HG03432 (cell line): ENCODE results near the gene ADD2.

Source experiments
- ATAC-seq: cut with Tn5 transposase; IDR thresholded peaks from one replicate; pipeline ENCODE4 v1.9.1; 2021; ENCODE audit warnings: mild to moderate bottlenecking, moderate library complexity; ENCODE audit not compliant: unreplicated experiment

ADD2 gene

DNA sequence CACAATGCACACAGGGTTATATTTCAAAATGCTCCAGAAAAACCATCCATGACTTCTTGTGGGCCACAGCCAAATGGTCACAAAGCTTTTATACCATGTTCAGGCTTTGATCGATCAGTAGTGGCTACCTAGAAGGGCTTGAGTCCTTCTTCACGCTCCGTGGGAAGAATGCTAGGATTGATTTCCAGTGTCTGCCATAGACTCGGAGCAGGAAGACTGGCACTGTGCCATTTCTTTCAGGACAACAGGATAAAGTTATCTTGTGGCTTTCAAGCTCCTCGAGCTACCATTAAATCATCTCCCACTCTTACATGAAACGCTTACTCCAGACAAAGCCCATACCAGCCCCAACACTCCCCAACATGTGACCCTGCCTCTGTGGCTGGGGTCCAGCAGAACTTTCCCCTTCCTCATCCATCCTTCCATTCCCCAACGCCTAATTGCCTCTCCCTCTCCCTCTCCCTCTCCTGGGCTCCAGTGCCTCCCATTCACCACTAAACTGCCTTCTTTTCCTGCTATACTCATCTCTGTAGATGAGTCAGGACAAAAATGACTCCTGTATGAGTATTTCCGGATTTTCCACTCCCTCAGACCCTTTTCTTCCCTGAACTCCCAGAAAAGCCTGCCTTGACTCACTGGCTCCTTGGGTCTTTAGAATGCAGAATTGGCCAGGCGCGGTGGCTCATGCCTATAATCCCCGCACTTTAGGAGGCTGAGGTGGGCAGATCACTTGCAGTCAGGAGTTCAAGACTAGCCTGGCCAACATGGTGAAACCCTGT is 40.9 kb downstream of the ADD2 start:
- no peak for ATAC-seq

GRCh38 chr2:70725505-70725904 is 42.5 kb downstream of the ADD2 start:
- ATAC-seq: no peak

GRCh38 chr2:70724366-70724765 is 43.6 kb downstream of the ADD2 start:
- no peak for ATAC-seq

GRCh38 chr2:70723286-70723885 is 44.6 kb downstream of the ADD2 start:
- ATAC-seq: no peak

- no peak for ATAC-seq
Measured at GRCh38 chr2:70720124-70720523, 47.9 kb downstream of the ADD2 start.

DNA sequence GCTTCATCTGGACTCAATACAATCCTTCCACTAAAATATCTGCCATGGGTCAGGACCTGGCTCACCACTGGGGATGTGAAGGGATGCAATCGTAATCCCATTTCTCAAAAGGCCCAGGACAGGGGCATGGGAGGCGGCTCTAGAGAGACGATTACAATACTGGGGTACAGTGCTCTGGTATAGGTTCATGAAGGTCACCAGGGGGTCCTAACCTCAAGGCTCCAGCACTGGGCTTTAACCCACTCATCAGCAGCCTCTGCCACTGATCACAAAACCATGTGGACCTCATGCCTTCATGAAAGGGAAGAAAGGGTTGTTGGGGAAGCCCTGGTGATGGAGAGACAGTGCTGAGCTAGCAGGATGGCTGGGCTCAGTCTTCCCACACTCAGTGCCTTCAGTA is 48.8 kb downstream of the ADD2 start:
- ATAC-seq: no peak

DNA sequence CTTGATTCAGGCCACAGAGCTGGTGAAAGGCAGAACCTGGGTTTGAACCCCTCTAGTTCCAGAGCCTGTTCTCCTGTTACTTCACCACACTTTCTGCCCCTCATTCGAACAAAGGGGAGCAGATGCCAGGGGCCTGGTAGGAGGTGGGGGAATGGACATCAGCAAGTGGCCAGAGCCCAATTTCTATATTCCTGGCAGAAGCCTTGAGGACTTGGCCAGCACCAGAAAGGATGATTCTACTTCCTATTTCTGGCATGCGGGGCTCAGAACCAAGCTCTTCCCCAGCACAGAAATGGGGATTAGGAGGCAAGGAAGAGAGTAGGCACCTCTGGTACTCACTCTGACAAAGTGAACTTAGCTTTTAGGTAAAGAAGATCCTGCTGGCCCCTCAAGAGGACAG is 49.3 kb downstream of the ADD2 start:
- ATAC-seq: no peak

DNA sequence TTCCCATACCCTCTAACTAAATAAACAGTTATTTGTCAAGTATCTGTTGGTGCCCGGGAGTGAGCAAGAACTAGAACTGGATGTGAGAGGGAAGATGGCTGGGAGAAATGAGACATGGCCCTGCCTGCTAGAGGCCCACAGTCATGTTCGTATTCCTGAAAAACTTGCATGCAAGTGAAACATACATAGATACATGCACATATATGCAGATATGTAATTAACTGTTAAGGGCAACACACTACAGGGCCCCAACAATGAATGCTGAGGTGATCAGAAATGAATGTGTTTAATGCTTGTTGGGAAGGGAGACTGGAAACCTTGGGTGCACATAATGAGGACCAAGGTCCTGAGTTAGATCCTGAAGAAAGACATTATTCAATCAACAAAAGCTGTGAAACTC is 49.8 kb downstream of the ADD2 start:
- no peak for ATAC-seq

GRCh38 chr2:70717431-70718038 is 50.5 kb downstream of the ADD2 start:
- ATAC-seq: no peak

- ATAC-seq: no peak
Measured at GRCh38 chr2:70716951-70717350, 51.0 kb downstream of the ADD2 start.

GRCh38 chr2:70716131-70716743 is 51.8 kb downstream of the ADD2 start:
- no peak for ATAC-seq

DNA sequence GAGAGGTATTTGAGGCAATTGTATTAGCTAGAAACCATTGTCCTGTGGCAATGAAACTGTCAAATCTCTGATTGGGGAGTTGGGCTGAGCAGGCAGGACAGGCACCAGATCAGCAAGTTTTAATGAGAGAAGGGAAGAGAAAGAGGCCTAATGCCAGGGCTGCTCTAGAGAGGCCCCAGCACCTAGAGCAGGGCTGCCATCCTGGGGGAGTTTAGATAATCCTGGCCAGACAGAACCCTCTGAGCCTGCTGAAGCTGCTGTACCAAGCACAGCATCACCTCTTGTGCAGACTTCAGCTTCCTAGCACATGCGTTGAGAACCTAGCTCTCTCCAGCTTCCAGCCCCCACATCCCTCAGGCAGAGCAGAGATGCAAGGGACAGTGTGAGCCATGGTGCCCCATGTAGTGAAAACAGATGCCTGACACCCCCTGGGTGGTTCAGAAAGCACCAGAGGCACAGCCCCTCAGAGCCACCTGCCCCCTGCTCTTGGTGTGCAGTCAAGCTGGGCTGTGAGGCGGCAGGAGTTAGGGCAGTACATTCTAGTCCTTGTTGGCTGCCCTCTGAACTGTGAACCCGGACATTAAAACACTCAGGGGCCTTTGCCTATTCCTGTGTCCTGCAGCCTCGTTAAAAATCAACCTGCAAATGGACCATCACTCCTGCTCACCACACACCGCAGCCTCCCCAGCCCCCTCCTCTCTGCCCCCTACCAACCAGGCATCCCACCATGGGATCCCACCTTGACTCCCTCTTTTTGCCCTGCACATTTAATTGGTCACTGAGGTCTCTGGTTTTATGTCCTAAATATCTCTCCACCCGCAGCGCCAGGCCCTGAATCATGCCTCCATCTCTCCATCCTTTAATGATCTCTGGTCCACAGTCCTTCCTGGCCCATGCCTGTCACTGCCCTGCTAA is 52.7 kb downstream of the ADD2 start:
- no peak for ATAC-seq

GRCh38 chr2:70714141-70714905 is 53.7 kb downstream of the ADD2 start:
- no peak for ATAC-seq

GRCh38 chr2:70712916-70713315 is 55.1 kb downstream of the ADD2 start:
- ATAC-seq: no peak

GRCh38 chr2:70711191-70711590 is 56.8 kb downstream of the ADD2 start:
- ATAC-seq: no peak

DNA sequence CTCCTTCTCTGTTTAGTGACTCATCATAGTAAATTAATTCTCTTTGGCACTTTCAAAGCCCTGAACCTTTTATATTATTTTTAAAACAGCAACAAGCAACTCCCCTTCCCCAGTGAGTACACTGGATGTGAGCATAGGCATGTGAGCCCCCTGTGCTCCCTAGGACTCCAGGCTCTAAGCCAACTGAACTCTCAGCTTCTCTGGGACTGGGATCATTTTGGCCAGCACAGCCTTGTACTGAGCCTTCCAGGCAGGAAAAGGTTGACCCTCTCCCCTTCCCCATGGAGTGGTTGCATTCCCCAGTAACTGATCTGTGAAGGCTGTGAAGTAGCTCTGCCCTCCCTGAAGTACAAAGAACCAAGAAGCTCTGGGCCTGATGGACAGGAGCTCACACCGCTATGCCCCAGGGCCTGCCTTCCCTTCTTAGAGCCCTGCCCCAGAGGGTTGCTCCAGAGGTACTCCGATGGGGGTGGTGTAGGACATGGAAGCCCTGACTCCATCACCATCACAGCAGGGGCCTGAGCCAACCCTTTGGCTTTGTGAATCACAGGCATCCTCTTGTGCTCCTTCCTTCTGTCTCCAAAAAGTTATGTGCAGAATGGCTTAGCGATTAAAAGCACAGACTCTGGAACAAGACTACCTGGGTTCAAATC is 57.8 kb downstream of the ADD2 start:
- no peak for ATAC-seq

DNA sequence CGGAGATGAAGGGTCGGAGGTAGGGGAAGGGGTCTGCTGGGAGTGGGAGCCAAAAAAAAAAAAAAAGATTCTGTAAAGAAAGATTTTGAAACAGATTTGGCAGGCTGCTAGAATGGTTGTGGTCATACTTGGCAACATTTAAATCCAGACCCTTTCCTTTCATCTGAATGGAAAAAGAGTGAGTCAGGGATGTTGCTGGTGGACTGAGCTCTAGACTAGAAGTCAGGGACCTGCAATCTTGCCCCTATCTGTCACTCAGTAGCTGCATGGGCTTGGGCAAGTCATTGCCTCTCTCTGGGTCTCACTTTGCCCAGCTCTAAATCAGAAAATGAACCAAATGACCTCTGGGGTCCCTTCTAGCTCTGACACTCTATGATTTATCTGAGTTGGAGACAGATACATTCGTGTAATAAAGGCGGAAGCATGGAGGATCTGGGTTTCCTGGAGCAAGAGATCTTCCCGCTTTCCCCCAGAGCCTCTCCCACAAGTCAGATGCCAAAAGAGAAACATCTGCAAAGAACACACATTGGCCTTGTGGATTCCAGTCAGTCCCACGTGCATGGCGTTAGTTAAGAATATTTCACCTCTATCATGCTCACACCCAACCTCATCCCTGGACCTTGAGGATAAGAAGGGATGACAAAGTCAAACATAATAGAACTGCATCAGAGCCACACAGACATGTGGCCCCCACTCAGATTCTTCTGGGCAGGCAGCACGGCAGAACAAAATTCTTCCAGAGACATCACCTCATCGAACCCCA is 58.5 kb downstream of the ADD2 start:
- no peak for ATAC-seq

DNA sequence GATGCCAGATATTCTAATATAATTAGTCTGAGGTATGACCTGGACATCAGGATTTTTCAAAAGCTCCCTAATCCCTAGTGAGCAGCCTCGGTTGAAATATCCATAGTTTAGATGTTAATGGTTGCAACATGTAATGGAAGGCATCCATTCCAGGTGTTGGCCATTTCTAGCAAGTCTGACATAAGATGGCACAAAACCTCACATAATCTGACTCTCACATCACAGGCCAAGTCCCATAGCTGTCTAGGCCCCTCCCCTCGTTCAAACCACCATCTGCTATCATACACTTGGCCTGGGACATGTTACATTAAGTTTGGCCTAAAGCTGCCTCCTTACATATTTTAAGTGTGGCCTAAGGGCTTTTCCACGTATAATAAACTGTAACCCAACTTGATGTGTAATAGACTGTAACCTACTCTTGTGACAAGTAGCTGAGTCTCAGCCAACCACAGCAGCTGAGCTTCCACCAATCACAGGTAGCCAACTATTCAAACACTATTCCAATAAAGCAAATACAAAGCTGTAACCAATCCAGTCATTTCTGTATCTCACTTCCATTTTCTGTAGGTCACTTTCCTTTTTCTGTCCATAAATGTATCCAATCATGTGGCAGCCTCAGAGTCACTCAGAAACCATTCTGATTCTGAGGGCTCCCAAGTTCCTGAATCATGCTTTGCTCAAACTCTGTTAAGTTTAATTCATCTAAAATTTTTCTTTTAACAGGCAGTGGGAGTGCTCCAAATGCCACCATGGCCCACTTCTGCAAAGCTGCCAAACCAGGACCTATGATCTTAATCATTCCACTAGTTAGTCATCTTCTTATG is 59.4 kb downstream of the ADD2 start:
- ATAC-seq: no peak
